ENCODE results near the gene LEUTX.
"Not testable (repeated sequence)": the region's sequence is repeated elsewhere in the genome, so short reads cannot be mapped to it uniquely, and the experiment has no call there.

Gene LEUTX

DNA sequence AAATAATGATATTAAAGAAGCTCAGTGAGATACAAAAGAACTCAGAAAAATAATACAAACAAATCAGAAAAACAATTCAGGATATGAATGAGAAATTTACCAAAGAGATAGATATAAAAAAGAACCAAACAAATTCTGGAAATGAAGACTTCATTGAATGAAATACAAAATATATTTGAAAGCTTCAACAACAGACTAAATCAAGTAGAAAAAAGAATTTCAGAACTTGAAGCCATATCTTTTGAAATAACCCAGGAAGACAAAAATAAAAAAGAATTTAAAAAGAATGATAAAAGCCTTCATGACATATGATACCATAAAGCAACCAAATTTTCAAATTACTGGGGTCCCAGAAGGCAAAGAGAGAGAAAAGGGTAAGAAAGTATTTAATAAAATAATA, 9.6 kb downstream of the LEUTX start:
- no peak for DNase-seq

- DNase-seq: peak; percentile 64
Measured at GRCh38 chr19:39792999-39793546, 14.4 kb downstream of the LEUTX start.

- no peak for DNase-seq
Measured at GRCh38 chr19:39795001-39795400, 16.3 kb downstream of the LEUTX start.

DNA sequence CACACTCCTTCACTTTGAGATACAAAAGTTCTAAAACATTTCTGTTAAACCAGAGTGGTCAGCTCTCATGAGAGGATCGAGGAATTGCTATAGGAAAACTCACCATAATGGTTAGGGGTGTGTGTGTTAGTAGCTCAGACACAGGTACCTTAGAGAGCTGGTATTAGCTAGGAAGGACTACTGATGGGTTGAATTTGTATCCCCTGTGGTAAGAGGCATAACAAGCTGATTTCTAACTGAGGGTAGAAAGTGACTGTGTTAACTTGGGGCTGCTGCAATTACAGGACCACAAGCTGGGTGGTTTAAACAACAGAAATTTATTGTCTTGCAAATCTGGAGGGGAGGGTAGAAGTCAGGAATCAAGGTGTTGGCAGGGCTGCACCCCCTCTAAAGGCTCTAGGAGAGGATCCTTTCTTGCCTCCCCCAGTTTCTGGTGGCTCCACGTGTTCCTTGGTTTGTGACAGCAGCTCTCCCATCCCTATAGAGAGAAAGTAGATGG, 17.4 kb downstream of the LEUTX start:
- no peak for DNase-seq

GRCh38 chr19:39797083-39797482, 18.4 kb downstream of the LEUTX start:
- no peak for DNase-seq

- DNase-seq: no peak
Measured at GRCh38 chr19:39802958-39803357, 24.3 kb downstream of the LEUTX start.

DNA sequence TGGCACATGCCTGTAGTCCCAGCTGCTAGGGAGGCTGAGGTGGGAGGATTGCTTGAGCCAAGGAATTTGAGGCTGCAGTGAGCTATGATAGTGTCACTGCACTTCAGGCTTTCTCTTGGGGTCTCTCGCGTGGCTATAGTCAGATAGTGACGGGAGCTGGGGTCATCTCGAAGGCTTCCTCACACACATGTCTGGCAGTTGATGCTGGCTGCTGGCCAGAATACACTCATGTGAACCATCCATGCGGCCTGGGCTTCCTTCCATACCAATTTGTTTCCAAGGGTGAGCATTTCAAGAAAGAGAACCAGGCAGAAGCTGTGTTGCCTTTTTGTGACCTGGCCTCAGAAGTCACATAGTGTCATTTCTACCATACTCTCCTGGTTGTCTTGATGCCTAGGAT, 26.4 kb downstream of the LEUTX start:
- no peak for DNase-seq

DNA sequence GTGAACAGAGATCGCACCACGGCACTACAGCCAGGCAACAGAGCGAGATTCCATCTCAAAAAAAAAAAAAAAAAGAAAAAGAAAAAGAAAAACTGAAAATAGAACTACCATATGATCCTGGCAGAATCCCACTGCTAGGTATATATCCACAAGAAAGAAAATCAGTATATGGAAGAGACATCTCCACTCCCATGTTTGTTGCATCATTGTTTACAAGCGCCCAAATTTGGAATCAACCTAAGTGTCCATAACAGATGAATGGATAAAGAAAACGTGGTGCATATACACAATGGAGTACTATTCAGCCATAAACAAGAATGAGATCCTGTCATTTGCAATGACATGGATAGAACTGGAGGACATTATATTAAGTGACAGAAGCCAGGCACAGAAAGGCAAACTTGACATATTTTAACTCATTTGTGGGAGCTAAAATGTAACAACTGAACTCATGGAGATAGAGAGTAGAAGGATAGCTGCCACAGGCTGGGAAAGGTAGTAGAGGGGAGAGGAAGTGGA, 29.3 kb downstream of the LEUTX start:
- DNase-seq: no peak

GRCh38 chr19:39808688-39809087, 30.0 kb downstream of the LEUTX start:
- DNase-seq: not testable (repeated sequence)

GRCh38 chr19:39809368-39809767, 30.7 kb downstream of the LEUTX start:
- no peak for DNase-seq

DNA sequence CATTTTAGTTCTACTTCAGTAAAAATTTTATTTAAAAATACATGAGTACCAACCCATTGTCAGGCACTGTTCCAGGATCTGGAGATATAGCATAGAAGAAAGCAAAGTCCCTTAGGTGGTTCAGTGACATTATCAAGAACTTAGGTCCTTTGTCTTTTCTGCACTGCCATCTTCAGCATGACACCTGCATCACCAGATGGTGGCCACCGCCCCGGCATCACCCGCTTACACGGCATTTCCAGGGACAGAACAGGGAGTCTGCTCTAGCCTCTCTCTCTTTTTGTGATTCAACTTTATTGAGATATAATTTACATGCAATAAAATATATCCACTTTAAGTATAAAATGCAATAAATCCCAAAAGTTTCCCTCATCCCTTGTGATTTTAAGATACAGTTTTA, 31.8 kb downstream of the LEUTX start:
- DNase-seq: no peak

DNA sequence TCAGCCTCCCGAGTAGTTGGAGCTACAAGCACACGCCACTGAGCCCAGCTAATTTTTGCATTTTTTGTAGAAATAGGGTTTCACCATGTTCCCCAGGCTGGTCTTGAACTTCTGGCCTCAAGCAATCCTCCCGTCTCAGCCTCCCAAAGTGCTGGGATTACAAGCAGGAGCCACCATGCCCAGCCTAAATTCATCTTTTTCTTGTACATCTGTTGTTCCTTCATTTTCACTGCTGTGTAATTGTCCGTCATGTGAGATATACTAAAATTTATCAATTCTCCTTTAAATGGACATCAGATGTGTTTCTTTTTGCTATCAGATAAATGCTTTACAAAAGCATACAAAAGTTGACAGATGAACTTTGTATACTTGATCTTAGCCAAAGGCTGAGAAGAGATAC, 32.4 kb downstream of the LEUTX start:
- DNase-seq: no peak

GRCh38 chr19:39813264-39813993, 34.8 kb downstream of the LEUTX start:
- peak; percentile 19 for DNase-seq

- DNase-seq: not testable (repeated sequence)
Measured at GRCh38 chr19:39814111-39814510, 35.5 kb downstream of the LEUTX start.

GRCh38 chr19:39814595-39814994, 35.9 kb downstream of the LEUTX start:
- DNase-seq: no peak

- no peak for DNase-seq
Measured at GRCh38 chr19:39816287-39817048, 37.8 kb downstream of the LEUTX start.

- DNase-seq: no peak
Measured at GRCh38 chr19:39817888-39818561, 39.4 kb downstream of the LEUTX start.

GRCh38 chr19:39818626-39819097, 40.0 kb downstream of the LEUTX start:
- DNase-seq: no peak

GRCh38 chr19:39819786-39820185, 41.1 kb downstream of the LEUTX start:
- no peak for DNase-seq

DNA sequence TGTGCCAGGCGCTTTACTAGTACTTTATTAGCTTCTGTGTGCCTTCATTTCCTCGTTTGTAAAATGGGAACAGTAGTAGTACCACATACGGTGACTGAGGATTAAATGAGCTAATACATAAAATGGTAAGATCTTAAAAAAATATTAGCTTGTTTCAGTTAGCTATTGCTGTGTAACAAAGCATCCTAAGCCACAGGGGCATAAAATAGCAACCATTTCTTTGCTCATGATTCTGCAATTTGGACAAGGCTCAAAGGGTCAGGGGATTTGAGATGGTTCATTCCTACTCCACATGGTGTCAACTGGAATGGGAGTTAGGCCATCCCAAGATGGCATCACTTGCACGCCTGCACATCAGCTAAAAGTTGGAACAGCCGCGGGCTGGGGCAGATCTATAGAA, 42.0 kb downstream of the LEUTX start:
- no peak for DNase-seq

DNA sequence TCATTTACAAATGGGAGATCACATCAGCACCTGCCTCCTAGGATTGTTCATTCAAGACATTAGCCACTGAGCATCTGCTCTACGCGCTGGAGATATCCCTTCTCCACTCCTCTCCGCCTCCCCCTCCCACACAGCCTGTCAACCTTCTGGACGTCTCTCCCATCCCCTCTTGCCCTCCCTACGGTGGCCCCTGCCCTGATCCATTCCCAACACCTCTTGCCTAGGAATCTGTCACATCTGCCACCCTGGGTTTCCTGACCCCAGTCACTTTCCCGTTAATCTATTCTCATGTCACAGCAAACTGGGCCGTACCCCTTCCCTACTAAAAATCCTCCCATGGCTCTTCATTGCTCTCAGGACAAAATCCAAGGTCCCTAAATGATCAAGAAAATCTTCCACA, 45.0 kb downstream of the LEUTX start:
- no peak for DNase-seq

DNA sequence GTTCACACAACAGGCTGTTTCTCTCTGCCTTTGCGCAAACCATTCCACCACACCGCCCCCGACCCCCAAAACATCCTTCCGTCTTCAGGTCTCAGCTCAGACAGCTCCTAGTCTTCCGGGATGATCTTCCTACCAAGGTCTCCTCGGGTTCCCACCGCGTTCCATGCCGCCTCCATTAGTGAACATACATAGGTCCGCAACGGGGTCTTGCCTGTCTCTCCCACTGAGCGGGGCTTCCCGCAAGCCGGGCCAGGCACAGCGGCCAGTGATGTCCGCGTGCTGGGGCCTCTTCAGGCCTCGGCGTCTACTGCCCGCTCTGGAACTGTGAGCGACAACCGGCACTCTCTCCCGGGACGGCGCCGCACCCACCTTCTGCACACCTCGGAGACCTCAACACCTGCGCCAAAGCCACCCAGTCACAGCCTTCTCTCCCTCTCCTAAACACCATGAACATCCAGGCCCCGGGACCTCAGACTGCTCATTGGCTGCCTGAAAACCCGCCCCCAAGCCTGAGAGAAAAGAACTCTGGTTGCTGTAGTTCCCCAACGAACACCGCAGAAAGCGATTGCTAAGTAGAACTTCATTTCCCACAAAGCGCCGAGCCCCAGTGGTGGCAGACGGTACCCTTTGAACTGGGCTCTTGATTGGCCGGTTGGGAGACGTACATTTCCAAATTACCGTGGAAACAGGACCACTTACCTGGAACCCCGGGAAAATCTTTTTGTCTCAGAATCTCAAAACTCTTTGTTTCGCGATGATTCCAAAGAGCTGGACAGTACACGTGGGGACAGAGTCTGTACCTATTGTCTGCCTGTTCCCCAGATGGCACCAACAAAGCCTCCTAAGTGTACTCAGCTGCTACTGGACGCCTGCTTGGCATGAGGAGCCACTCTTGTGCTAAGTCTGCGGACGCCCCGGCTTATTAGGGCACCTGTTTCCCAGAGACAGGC, 45.8 kb downstream of the LEUTX start:
- no peak for DNase-seq

All from DMS 273 treated with DMSO at 0.1 percent for 48 hours (cell line).